Myocyte (in vitro differentiated cells): ENCODE data around the gene FGFR4. TPM values are rescaled to one million over a fixed set of nuclear protein-coding genes. Genes with fewer than 3 reads are reported as not detected.

Experiments
- DNase-seq: peaks from one replicate; pipeline ENCODE4 v3.0.0-alpha.2; 2012; ENCODE audit warnings: low read depth
- total RNA-seq: library from RNA; depleted of rRNA; stranded (reverse); fragments of >200 nt; gene quantifications from 2 replicates; pipeline ENCODE4 v1.2.3, GENCODE V29; 2014

Gene FGFR4
- total RNA-seq, 1 donor from 2014 or later = 128 TPM

- no peak for DNase-seq
Observed at GRCh38 chr5:177084175-177084574, 2.5 kb upstream of the FGFR4 start.

- no peak for DNase-seq
Observed at GRCh38 chr5:177085985-177086653, 596 bp upstream of the FGFR4 start.

- no peak for DNase-seq
Observed at GRCh38 chr5:177087398-177088005, 787 bp downstream of the FGFR4 start.

GRCh38 chr5:177089127-177089526 lies 2.4 kb downstream of the FGFR4 start:
- no peak for DNase-seq

- DNase-seq = no peak
Observed at GRCh38 chr5:177089825-177090641, 3.3 kb downstream of the FGFR4 start.

GRCh38 chr5:177090813-177091212 lies 4.1 kb downstream of the FGFR4 start:
- no peak for DNase-seq

- DNase-seq = no peak
Observed at GRCh38 chr5:177091232-177091631, 4.5 kb downstream of the FGFR4 start.

GRCh38 chr5:177092178-177093081 lies 5.7 kb downstream of the FGFR4 start:
- no peak for DNase-seq

- DNase-seq = no peak
Observed at GRCh38 chr5:177093082-177093712, 6.5 kb downstream of the FGFR4 start.

- no peak for DNase-seq
Observed at GRCh38 chr5:177093803-177094202, 7.1 kb downstream of the FGFR4 start.

GRCh38 chr5:177094224-177095087 lies 7.7 kb downstream of the FGFR4 start:
- peak; percentile 88 for DNase-seq

GRCh38 chr5:177095088-177095669 lies 8.5 kb downstream of the FGFR4 start:
- DNase-seq = no peak

GRCh38 chr5:177096162-177097015 lies 9.7 kb downstream of the FGFR4 start:
- no peak for DNase-seq

- DNase-seq = no peak
Observed at GRCh38 chr5:177097016-177097985, 10.6 kb downstream of the FGFR4 start.

GRCh38 chr5:177098120-177098469 lies 11.4 kb downstream of the FGFR4 start:
- DNase-seq = no peak

- peak; percentile 98 for DNase-seq
Observed at GRCh38 chr5:177098470-177099141, 11.9 kb downstream of the FGFR4 start.
